Testis (tissue), 3 donors: ENCODE measurements around the gene NOX3. TPM values are rescaled to one million over a fixed set of nuclear protein-coding genes. Genes with fewer than 3 reads are reported as not detected.

ENCODE experiments used
- DNase-seq: peaks from one replicate; pipeline ENCODE4 v3.0.0-alpha.2; 2019
- H3K27ac ChIP-seq, 2 donors: fragments of 200-600 bp; sonication (generic); one replicate each; pipeline ENCODE4 v1.5.1; 2019
- H3K27me3 ChIP-seq: fragments of 200-600 bp; sonication (generic); one replicate; pipeline ENCODE4 v1.5.1; 2019
- H3K36me3 ChIP-seq: fragments of 200-600 bp; sonication (generic); one replicate; pipeline ENCODE4 v1.5.1; 2017; ENCODE audit warnings: low read depth; ENCODE audit errors: missing control alignments
- H3K4me1 ChIP-seq: fragments of 200-600 bp; sonication (generic); one replicate; pipeline ENCODE4 v1.5.1; 2019
- H3K4me3 ChIP-seq, 2 donors: fragments of 200-600 bp; sonication (generic); one replicate each; pipeline ENCODE4 v1.5.1; 2017 to 2019
- H3K9me3 ChIP-seq: fragments of 200-600 bp; sonication (generic); one replicate; pipeline ENCODE4 v1.5.1; 2017
- POLR2A ChIP-seq: fragments of 450-650 bp; IDR thresholded peaks from one replicate; pipeline ENCODE4 v1.6.1; 2017; ENCODE audit warnings: antibody characterized with exemption, mild to moderate bottlenecking, moderate library complexity
- WGBS, 2 donors: methylation state at CpG; one replicate each; pipeline ENCODE4 v1.1.5; 2018; 5-methylcytosine and 5-hydroxymethylcytosine counted together
- intact Hi-C: fragments of 100-400 bp; cut with DNase I; formaldehyde crosslinking; loops from one replicate; pipeline ENCODE4 v1.15.1; 2023; ENCODE audit warnings: low total_unique reads
- polyA plus RNA-seq: library from polyadenylated mRNA; stranded (reverse); fragments of 350-450 nt; fragmentation: Illumina TruSeq; extraction: RNeasy Lipid Tissue Mini Kit (QIAGEN cat#74804); gene quantifications from one replicate; pipeline ENCODE4 v1.2.3, GENCODE V29; 2014; ENCODE audit warnings: low read depth, low replicate concordance; ENCODE audit not compliant: insufficient read depth
- total RNA-seq, 2 donors: library from RNA; depleted of rRNA; stranded (reverse); fragments of >200 nt; gene quantifications; one replicate each; pipeline ENCODE4 v1.2.3, GENCODE V29; 2016
- TF ChIP-seq, protein P1 (sequence below), 3 experiments: fragments of 450-650 bp in 2 of 3; fragments of 200-600 bp in 1 of 3; sonication (generic) in 1 of 3; IDR thresholded peaks; one replicate each; pipeline ENCODE4 v1.5.1; 2016 to 2019; ENCODE audit warnings: antibody characterized with exemption in 3 of 3, mild to moderate bottlenecking in 2 of 3, moderate library complexity in 1 of 3

The NOX3 gene
- total and polyA plus RNA-seq, 3 donors from 2014 or later, result not detected

- H3K9me3 ChIP-seq, result no peaks in the 10 kb centered on the region
- no peaks in the 10 kb centered on the region for H3K27me3 ChIP-seq
- no peak for TF ChIP-seq POLR2A
- TF ChIP-seq, protein P1, sequence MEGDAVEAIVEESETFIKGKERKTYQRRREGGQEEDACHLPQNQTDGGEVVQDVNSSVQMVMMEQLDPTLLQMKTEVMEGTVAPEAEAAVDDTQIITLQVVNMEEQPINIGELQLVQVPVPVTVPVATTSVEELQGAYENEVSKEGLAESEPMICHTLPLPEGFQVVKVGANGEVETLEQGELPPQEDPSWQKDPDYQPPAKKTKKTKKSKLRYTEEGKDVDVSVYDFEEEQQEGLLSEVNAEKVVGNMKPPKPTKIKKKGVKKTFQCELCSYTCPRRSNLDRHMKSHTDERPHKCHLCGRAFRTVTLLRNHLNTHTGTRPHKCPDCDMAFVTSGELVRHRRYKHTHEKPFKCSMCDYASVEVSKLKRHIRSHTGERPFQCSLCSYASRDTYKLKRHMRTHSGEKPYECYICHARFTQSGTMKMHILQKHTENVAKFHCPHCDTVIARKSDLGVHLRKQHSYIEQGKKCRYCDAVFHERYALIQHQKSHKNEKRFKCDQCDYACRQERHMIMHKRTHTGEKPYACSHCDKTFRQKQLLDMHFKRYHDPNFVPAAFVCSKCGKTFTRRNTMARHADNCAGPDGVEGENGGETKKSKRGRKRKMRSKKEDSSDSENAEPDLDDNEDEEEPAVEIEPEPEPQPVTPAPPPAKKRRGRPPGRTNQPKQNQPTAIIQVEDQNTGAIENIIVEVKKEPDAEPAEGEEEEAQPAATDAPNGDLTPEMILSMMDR (IDR thresholded peaks at IDR 0.05), result no peak
- H3K4me3 ChIP-seq, result no peak overlapping the region
- H3K27ac ChIP-seq, result no peak overlapping the region
- no peaks in the 10 kb centered on the region for H3K4me1 ChIP-seq
- no peak for DNase-seq
- H3K36me3 ChIP-seq, result no peaks in the 10 kb centered on the region
- WGBS, 2 donors, result 89 to 97% methylated on average over 2 of the region's 2 CpGs
- intact Hi-C loops, result no loop called here
Measured at GRCh38 chr6:155374681-155375080, 81.0 kb downstream of the NOX3 start.

DNA sequence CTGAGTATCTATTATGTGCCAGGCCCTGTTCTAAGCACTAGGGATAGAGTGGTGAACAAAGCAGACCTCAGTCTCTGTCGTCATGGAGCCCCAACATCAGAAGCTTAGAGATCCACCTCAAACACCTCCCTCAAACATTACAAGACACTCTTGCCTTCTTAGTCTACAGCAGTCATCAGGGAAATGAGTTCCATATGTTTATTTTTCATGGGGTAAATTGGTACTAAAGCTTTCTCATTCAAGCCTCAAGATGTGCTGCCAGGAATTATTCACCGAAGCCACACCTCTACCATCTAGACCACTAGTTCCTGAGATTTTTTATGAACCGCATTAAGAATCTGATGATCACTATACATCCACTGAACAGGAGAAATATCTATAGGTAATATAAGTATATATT, 82.4 kb downstream of the NOX3 start:
- Histone ChIP-seq H3K4me1 (no peaks in the 10 kb centered on the region), H3K9me3 (no peaks in the 10 kb centered on the region), H3K27me3 (no peaks in the 10 kb centered on the region), H3K36me3 (no peaks in the 10 kb centered on the region), H3K4me3 (no peak overlapping the region), H3K27ac (no peak overlapping the region)
- TF ChIP-seq, protein P1 (IDR thresholded peaks at IDR 0.05), result no peak
- TF ChIP-seq POLR2A, result no peak
- intact Hi-C loops, result no loop called here
- DNase-seq, result no peak
- WGBS, 2 donors, result 89 to 93% methylated on average over 3 of the region's 3 CpGs

GRCh38 chr6:155372256-155372655, 83.4 kb downstream of the NOX3 start:
- H3K27me3 ChIP-seq, result no peaks in the 10 kb centered on the region
- H3K4me3 ChIP-seq, result no peak overlapping the region
- no peaks in the 10 kb centered on the region for H3K4me1 ChIP-seq
- no peaks in the 10 kb centered on the region for H3K36me3 ChIP-seq
- no peak overlapping the region for H3K27ac ChIP-seq
- intact Hi-C loops, result no loop called here
- no peak for DNase-seq
- TF ChIP-seq, protein P1 (IDR thresholded peaks at IDR 0.05), result no peak
- no peak for TF ChIP-seq POLR2A
- no peaks in the 10 kb centered on the region for H3K9me3 ChIP-seq
- WGBS, 2 donors, result 71 to 86% methylated on average over 4 of the region's 4 CpGs

DNA sequence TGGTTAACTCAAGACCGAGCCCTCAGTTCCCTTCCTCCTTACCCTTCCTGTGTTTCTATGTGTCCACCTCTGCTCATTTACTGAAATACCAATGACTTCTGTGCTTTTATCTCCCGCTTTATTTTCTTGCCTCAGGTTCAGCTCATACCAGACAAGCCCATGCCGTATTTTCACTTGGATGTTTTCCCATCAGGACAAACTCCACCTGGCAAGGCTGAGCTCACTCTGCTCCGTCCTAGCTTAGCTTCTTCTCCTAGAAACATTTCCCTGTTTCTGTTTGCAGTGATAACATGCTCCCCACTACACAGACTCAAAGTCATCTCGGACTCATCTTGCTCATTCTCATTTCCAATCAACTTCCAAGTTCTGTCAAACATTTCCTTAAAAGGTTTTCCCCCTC, 84.4 kb downstream of the NOX3 start:
- DNase-seq, result no peak
- intact Hi-C loops, result no loop called here
- Histone ChIP-seq H3K4me3 (no peak overlapping the region), H3K36me3 (no peaks in the 10 kb centered on the region), H3K4me1 (no peaks in the 10 kb centered on the region), H3K27me3 (no peaks in the 10 kb centered on the region), H3K9me3 (no peaks in the 10 kb centered on the region), H3K27ac (no peak overlapping the region)
- 48 to 68% methylated on average over 5 of the region's 5 CpGs for WGBS, 2 donors
- TF ChIP-seq, protein P1 (IDR thresholded peaks at IDR 0.05), result no peak
- no peak for TF ChIP-seq POLR2A

DNA sequence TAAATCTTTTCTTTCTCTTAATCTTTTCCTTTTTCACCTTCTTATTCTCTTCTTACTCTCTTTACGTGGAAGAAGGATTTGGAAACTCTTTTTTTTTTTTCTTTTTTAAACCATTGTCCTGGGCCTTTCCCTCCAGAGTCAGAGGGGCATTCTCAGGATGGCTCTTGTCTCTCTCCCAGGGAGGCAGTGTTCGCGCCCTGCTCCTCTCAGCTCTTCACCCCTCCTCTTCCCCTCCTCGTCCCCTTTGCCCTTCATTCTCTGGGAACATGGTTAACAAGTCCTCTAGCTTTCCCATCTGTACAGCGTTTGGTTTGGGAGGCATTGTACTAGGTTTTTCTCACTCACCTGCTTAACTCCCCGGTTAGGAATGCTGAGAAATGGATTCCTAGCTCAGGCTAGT, 89.3 kb downstream of the NOX3 start:
- no peak for DNase-seq
- Histone ChIP-seq H3K4me3 (no peak overlapping the region), H3K4me1 (no peaks in the 10 kb centered on the region), H3K36me3 (no peaks in the 10 kb centered on the region), H3K9me3 (no peaks in the 10 kb centered on the region), H3K27me3 (no peaks in the 10 kb centered on the region), H3K27ac (no peak overlapping the region)
- WGBS, 2 donors, result 82 to 94% methylated on average over 6 of the region's 6 CpGs
- no peak for TF ChIP-seq POLR2A
- TF ChIP-seq, protein P1 (IDR thresholded peaks at IDR 0.05), result no peak
- intact Hi-C loops, result no loop called here
